ENCODE data around the gene SLCO2A1. TPM values are rescaled to one million over a fixed set of nuclear protein-coding genes. Genes with fewer than 3 reads are reported as not detected.

Gene SLCO2A1
- total and polyA plus RNA-seq, 8 donors = 1.9 to 121 (median 8.8) TPM

GRCh38 chr3:133983576-133984560, 45.9 kb downstream of the SLCO2A1 start:
- no peaks in the 10 kb centered on the region for H3K27me3 ChIP-seq
- H3K4me1 ChIP-seq = peaks cover 0 to 13% (median 0%) of the 10 kb centered on the region in 4 donors
- H3K27ac ChIP-seq = no peak overlapping the region
- no peaks in the 10 kb centered on the region for H3K9me3 ChIP-seq
- intact Hi-C loops (cut with DNase I; ENCODE audit: low total_unique reads) = no loop called here
- WGBS, 5 donors = 81 to 92% (median 88%) methylated on average over 9 of the region's 9 CpGs
- no peak for DNase-seq
- no peaks in the 10 kb centered on the region for H3K36me3 ChIP-seq
- no peak for TF ChIP-seq EP300 (IDR thresholded peaks at IDR 0.05)
- no peak for TF ChIP-seq CTCF (IDR thresholded peaks at IDR 0.05)
- no peak for TF ChIP-seq POLR2A (IDR thresholded peaks at IDR 0.05)
- TF ChIP-seq POLR2AphosphoS5 (IDR thresholded peaks at IDR 0.05) = no peak
- H3K4me3 ChIP-seq = no peak overlapping the region

GRCh38 chr3:133983126-133983525, 46.6 kb downstream of the SLCO2A1 start:
- Histone ChIP-seq H3K27ac (no peak overlapping the region), H3K36me3 (no peaks in the 10 kb centered on the region), H3K9me3 (no peaks in the 10 kb centered on the region), H3K4me3 (no peak overlapping the region), H3K27me3 (no peaks in the 10 kb centered on the region), H3K4me1 (peaks cover 0 to 8% (median 0%) of the 10 kb centered on the region in 4 donors)
- 69 to 91% (median 80%) methylated on average over 5 to 7 of the region's 7 CpGs for WGBS, 5 donors
- no peak for DNase-seq
- intact Hi-C loops (cut with DNase I; ENCODE audit: low total_unique reads) = no loop called here
- TF ChIP-seq POLR2A (IDR thresholded peaks at IDR 0.05) = no peak
- TF ChIP-seq EP300 (IDR thresholded peaks at IDR 0.05) = no peak
- no peak for TF ChIP-seq CTCF (IDR thresholded peaks at IDR 0.05)
- TF ChIP-seq POLR2AphosphoS5 (IDR thresholded peaks at IDR 0.05) = no peak

GRCh38 chr3:133980550-133980949, 49.2 kb downstream of the SLCO2A1 start:
- no peaks in the 10 kb centered on the region for H3K27me3 ChIP-seq
- DNase-seq = no peak
- H3K4me3 ChIP-seq = no peak overlapping the region
- TF ChIP-seq POLR2A (IDR thresholded peaks at IDR 0.05) = no peak
- no peak for TF ChIP-seq CTCF (IDR thresholded peaks at IDR 0.05)
- TF ChIP-seq EP300 (IDR thresholded peaks at IDR 0.05) = no peak
- TF ChIP-seq POLR2AphosphoS5 (IDR thresholded peaks at IDR 0.05) = no peak
- WGBS, 5 donors = 80 to 96% (median 88%) methylated on average over 4 of the region's 4 CpGs
- H3K9me3 ChIP-seq = no peaks in the 10 kb centered on the region
- H3K27ac ChIP-seq = no peak overlapping the region
- H3K36me3 ChIP-seq = no peaks in the 10 kb centered on the region
- intact Hi-C loops (cut with DNase I; ENCODE audit: low total_unique reads) = no loop called here
- H3K4me1 ChIP-seq = no peaks in the 10 kb centered on the region

GRCh38 chr3:133980035-133980434, 49.7 kb downstream of the SLCO2A1 start:
- Histone ChIP-seq H3K4me1 (no peaks in the 10 kb centered on the region), H3K27ac (no peak overlapping the region), H3K4me3 (no peak overlapping the region), H3K9me3 (no peaks in the 10 kb centered on the region), H3K27me3 (no peaks in the 10 kb centered on the region), H3K36me3 (no peaks in the 10 kb centered on the region)
- intact Hi-C loops (cut with DNase I; ENCODE audit: low total_unique reads) = no loop called here
- no peak for DNase-seq
- 84 to 96% (median 90%) methylated on average over 2 of the region's 2 CpGs for WGBS, 5 donors
- TF ChIP-seq POLR2AphosphoS5 (IDR thresholded peaks at IDR 0.05) = no peak
- TF ChIP-seq CTCF (IDR thresholded peaks at IDR 0.05) = no peak
- TF ChIP-seq POLR2A (IDR thresholded peaks at IDR 0.05) = no peak
- TF ChIP-seq EP300 (IDR thresholded peaks at IDR 0.05) = no peak
